IMR-90 (cell line): ENCODE results near the gene PAM16. TPM values are rescaled to one million over a fixed set of nuclear protein-coding genes. Genes with fewer than 3 reads are reported as not detected.

ENCODE experiments used
- ATAC-seq: fragments of 200-7000 bp; cut with Tn5 transposase; 2 replicates; pipeline ENCODE4 v1.9.1; 2020; ENCODE audit warnings: low read depth, mild to moderate bottlenecking, moderate library complexity
- BruUV-seq: library from RNA; stranded (reverse); fragments of 400-500 nt; replicated peaks from 2 replicates; lab custom pipeline; 2021; lab: Mats Ljungman, UMichigan
- CTCF ChIA-PET: fragments of 300-600 bp; formaldehyde crosslinking; extraction: SDS; loops from one replicate; lab custom pipeline; 2021; ENCODE audit warnings: antibody characterized with exemption; lab: Yijun Ruan, JAX
- POLR2A ChIA-PET: fragments of 300-600 bp; sonication (Branson Sonifier 250); formaldehyde crosslinking; loops from one replicate; lab custom pipeline; 2022; ENCODE audit warnings: antibody characterized with exemption; ENCODE audit not compliant: unreplicated experiment; lab: Charles Lee
- DNase-seq: peaks from one replicate; pipeline ENCODE4 v3.0.0; 2013
- H2AFZ ChIP-seq: replicated peaks from 2 replicates; pipeline ENCODE3; 2013; ENCODE audit warnings: low read length, mild to moderate bottlenecking; ENCODE audit not compliant: poor library complexity
- H2AK5ac ChIP-seq: 2 replicates; pipeline ENCODE4 v1.6.1; 2013; ENCODE audit warnings: low read depth, low read length, inconsistent platforms
- H2AK9ac ChIP-seq: replicated peaks from 2 replicates; pipeline ENCODE3; 2013; ENCODE audit warnings: mild to moderate bottlenecking, low read depth, low read length, moderate library complexity; ENCODE audit not compliant: poor library complexity
- H2BK120ac ChIP-seq: 2 replicates; pipeline ENCODE4 v1.6.1; 2013; ENCODE audit warnings: low read depth, low read length, inconsistent platforms
- H2BK15ac ChIP-seq: 3 replicates; pipeline ENCODE4 v1.6.1; 2013; ENCODE audit warnings: low read depth, low read length, inconsistent platforms
- H2BK20ac ChIP-seq: 2 replicates; pipeline ENCODE4 v1.6.1; 2013; ENCODE audit warnings: low read depth, mild to moderate bottlenecking, inconsistent platforms, low read length, moderate library complexity
- H2BK5ac ChIP-seq: 2 replicates; pipeline ENCODE4 v1.6.1; 2013; ENCODE audit warnings: mild to moderate bottlenecking, low read depth, low read length, inconsistent platforms; ENCODE audit not compliant: poor library complexity, severe bottlenecking
- H3K14ac ChIP-seq: replicated peaks from 2 replicates; pipeline ENCODE4 v1.6.1; 2013; ENCODE audit warnings: low read depth, low read length, inconsistent platforms
- H3K18ac ChIP-seq: 2 replicates; pipeline ENCODE4 v1.6.1; 2013; ENCODE audit warnings: low read depth, low read length, control low read depth
- H3K23ac ChIP-seq: 2 replicates; pipeline ENCODE4 v1.6.1; 2013; ENCODE audit warnings: low read depth, low read length, inconsistent platforms
- H3K27ac ChIP-seq: 2 replicates; pipeline ENCODE4 v1.5.1; 2013; ENCODE audit warnings: mild to moderate bottlenecking, control low read depth, low read length; ENCODE audit not compliant: insufficient read depth
- H3K27me3 ChIP-seq: 2 replicates; pipeline ENCODE4 v1.6.1; 2013; ENCODE audit warnings: low read length; ENCODE audit not compliant: control insufficient read depth, insufficient read depth
- H3K36me3 ChIP-seq: 2 replicates; pipeline ENCODE4 v1.6.1; 2013; ENCODE audit warnings: low read length, mixed read lengths; ENCODE audit not compliant: control insufficient read depth, insufficient read depth
- H3K4ac ChIP-seq: 2 replicates; pipeline ENCODE4 v1.6.1; 2013; ENCODE audit warnings: low read depth, low read length, inconsistent platforms
- H3K4me1 ChIP-seq: 2 replicates; pipeline ENCODE4 v1.6.1; 2013; ENCODE audit warnings: low read length, mixed read lengths; ENCODE audit not compliant: control insufficient read depth, insufficient read depth
- H3K4me2 ChIP-seq: 2 replicates; pipeline ENCODE4 v1.6.1; 2013; ENCODE audit warnings: low read depth, mild to moderate bottlenecking, control low read depth, low read length, moderate library complexity
- H3K4me3 ChIP-seq: 2 replicates; pipeline ENCODE4 v1.5.1; 2013; ENCODE audit warnings: low read depth, mild to moderate bottlenecking, control low read depth, low read length, moderate library complexity; ENCODE audit not compliant: insufficient read depth
- H3K56ac ChIP-seq: 2 replicates; pipeline ENCODE4 v1.6.1; 2013; ENCODE audit warnings: low read length, inconsistent platforms; ENCODE audit not compliant: insufficient read depth; ENCODE audit errors: extremely low read depth
- H3K79me1 ChIP-seq, 2 experiments: 2 replicates each; pipeline ENCODE4 v1.6.1; 2013; ENCODE audit warnings: low read length in 2 of 2, inconsistent platforms in 1 of 2, low read depth in 1 of 2
- H3K9ac ChIP-seq: 2 replicates; pipeline ENCODE4 v1.6.1; 2013; ENCODE audit warnings: low read depth, low read length, control low read depth
- H3K9me1 ChIP-seq: 2 replicates; pipeline ENCODE4 v1.6.1; 2013; ENCODE audit warnings: low read length, inconsistent platforms; ENCODE audit not compliant: insufficient read depth
- H3K9me3 ChIP-seq: 2 replicates; pipeline ENCODE4 v1.6.1; 2013; ENCODE audit warnings: low read length; ENCODE audit not compliant: control insufficient read depth, insufficient read depth
- H4K20me1 ChIP-seq: 2 replicates; pipeline ENCODE4 v1.6.1; 2013; ENCODE audit warnings: low read length, inconsistent platforms; ENCODE audit not compliant: insufficient read depth
- H4K5ac ChIP-seq: 2 replicates; pipeline ENCODE4 v1.6.1; 2013; ENCODE audit warnings: mild to moderate bottlenecking, low read depth, low read length, control low read depth
- H4K8ac ChIP-seq, 2 experiments: 2 replicates each; pipeline ENCODE4 v1.6.1; 2013; ENCODE audit warnings: low read depth in 2 of 2, low read length in 2 of 2, control low read depth in 1 of 2, inconsistent platforms in 1 of 2
- H4K91ac ChIP-seq: 2 replicates; pipeline ENCODE4 v1.6.1; 2013; ENCODE audit warnings: low read depth, low read length, inconsistent platforms; ENCODE audit not compliant: insufficient read depth
- BHLHE40 ChIP-seq: fragments of 150-350 bp; IDR thresholded peaks from 2 replicates; pipeline ENCODE4 v1.6.1; 2016; ENCODE audit warnings: mild to moderate bottlenecking, low read depth, low read length
- CEBPB ChIP-seq: IDR thresholded peaks from 2 replicates; pipeline ENCODE4 v1.6.1; 2012; ENCODE audit warnings: low read depth, low read length, improper control_type of control experiment
- CHD1 ChIP-seq: IDR thresholded peaks from 2 replicates; pipeline ENCODE4 v1.6.1; 2012; ENCODE audit warnings: low read depth, low read length, improper control_type of control experiment
- ELK1 ChIP-seq: fragments of 150-350 bp; IDR thresholded peaks from 2 replicates; pipeline ENCODE4 v1.6.1; 2016; ENCODE audit warnings: low read depth, mild to moderate bottlenecking, low read length, moderate library complexity, borderline replicate concordance
- FOS ChIP-seq: fragments of 150-350 bp; IDR thresholded peaks from 2 replicates; pipeline ENCODE4 v1.6.1; 2016; ENCODE audit warnings: low read depth, low read length
- MAFK ChIP-seq: IDR thresholded peaks from 2 replicates; pipeline ENCODE4 v1.6.1; 2012; ENCODE audit warnings: low read depth, low read length, improper control_type of control experiment
- MAZ ChIP-seq: IDR thresholded peaks from 2 replicates; pipeline ENCODE4 v1.6.1; 2012; ENCODE audit warnings: low read depth, mild to moderate bottlenecking, low read length, improper control_type of control experiment, moderate library complexity, borderline replicate concordance
- NFE2L2 ChIP-seq: fragments of 150-350 bp; IDR thresholded peaks from 2 replicates; pipeline ENCODE4 v1.6.1; 2016; ENCODE audit warnings: low read depth, mild to moderate bottlenecking, low read length
- POLR2A ChIP-seq: IDR thresholded peaks from 2 replicates; pipeline ENCODE4 v1.6.1; 2012; ENCODE audit warnings: mild to moderate bottlenecking, low read depth, low read length
- RCOR1 ChIP-seq: IDR thresholded peaks from 2 replicates; pipeline ENCODE4 v1.6.1; 2012; ENCODE audit warnings: mild to moderate bottlenecking, low read length, improper control_type of control experiment; ENCODE audit not compliant: insufficient replicate concordance
- RFX5 ChIP-seq: IDR thresholded peaks from 2 replicates; pipeline ENCODE4 v1.8.0; 2012; ENCODE audit warnings: low read depth, mild to moderate bottlenecking, low read length, moderate library complexity
- SMC3 ChIP-seq: fragments of 150-350 bp; IDR thresholded peaks from 2 replicates; pipeline ENCODE4 v1.6.1; 2016; ENCODE audit warnings: low read depth, mild to moderate bottlenecking, antibody characterized with exemption, low read length, moderate library complexity
- WGBS, 2 experiments: methylation state at CpG; one replicate each; pipeline versions ENCODE4 v1.1.5 to v1.1.7; 2013; ENCODE audit warnings: missing lambda C conversion rate in 2 of 2; ENCODE audit not compliant: insufficient read length in 1 of 2; ENCODE audit errors: extremely low coverage in 2 of 2; 5-methylcytosine and 5-hydroxymethylcytosine counted together
- dilution Hi-C: fragments of 300-500 bp; cut with HindIII; formaldehyde crosslinking; loops from one replicate; pipeline ENCODE4 v1.14.3; 2018; ENCODE audit warnings: low sequenced_read_pairs; ENCODE audit not compliant: unreplicated experiment
- in situ Hi-C: fragments of 300-500 bp; cut with MboI; formaldehyde crosslinking; loops from 3 replicates; pipeline ENCODE4 v1.14.3; 2019; ENCODE audit warnings: low sequenced_read_pairs, inconsistent platforms, mixed read lengths
- intact Hi-C: fragments of 100-400 bp; cut with micrococcal nuclease; formaldehyde crosslinking; loops from 2 replicates; pipeline ENCODE4 v1.10.0; 2022
- polyA plus RNA-seq, 3 experiments: library from polyadenylated mRNA; depleted of rRNA; stranded (reverse); fragments of >200 nt; gene quantifications; 2 replicates each; pipeline ENCODE4 v1.2.3, GENCODE V29; 2012; ENCODE audit warnings: low replicate concordance in 1 of 3
- total RNA-seq: library from RNA; depleted of rRNA; stranded (reverse); fragments of >200 nt; gene quantifications from 2 replicates; pipeline ENCODE4 v1.2.3, GENCODE V29; 2012
- TF ChIP-seq, protein P1 (sequence below): conservative IDR thresholded peaks from 2 replicates; pipeline ENCODE4 v1.5.1; 2012; ENCODE audit warnings: mild to moderate bottlenecking, low read depth, low read length, improper control_type of control experiment

The PAM16 gene
- total and polyA plus RNA-seq, 2 of the 4 experiments (the other 2 are of a cell fraction), result 17.9 to 48.4 TPM

GRCh38 chr16:4365615-4366014 lies 14.5 kb upstream of the PAM16 start:
- H3K14ac ChIP-seq, result no peak overlapping the region
- dilution Hi-C loops, result no loop called here

More at GRCh38 chr16:4365615-4366014, 14.5 kb upstream of the PAM16 start:
- Histone ChIP-seq H3K9me1 (peaks cover 19% of the 10 kb centered on the region), H3K4me1 (peaks cover 19% of the 10 kb centered on the region), H3K4me3 (no peak overlapping the region), H4K91ac (no peak overlapping the region), H3K9me3 (no peaks in the 10 kb centered on the region), H4K5ac (no peak overlapping the region), H2BK120ac (no peak overlapping the region), H3K79me1 (peaks cover 0 to 30% of the 10 kb centered on the region in 2 experiments; a peak in 2 of 4 replicates), H4K20me1 (peaks cover 5% of the 10 kb centered on the region; the same call in 1 of the 2 replicates), H3K9ac (no peak overlapping the region), H2BK15ac (no peak overlapping the region), H2AK5ac (no peak overlapping the region; the same call in 1 of the 2 replicates), H3K27me3 (no peaks in the 10 kb centered on the region), H3K18ac (no peak overlapping the region), H2BK20ac (no peak overlapping the region), H3K4ac (no peak overlapping the region), H2AFZ (no peak overlapping the region), H3K27ac (no peak overlapping the region), H3K23ac (no peak overlapping the region), H3K4me2 (no peak overlapping the region), H3K56ac (no peak overlapping the region), H3K36me3 (peaks cover 4% of the 10 kb centered on the region; the same call in 1 of the 2 replicates), H2BK5ac (no peak overlapping the region), H2AK9ac (no peak overlapping the region), H4K8ac (no peak overlapping the region)
- no TSS peak for BruUV-seq
- CTCF ChIA-PET, result interaction anchor here (0.5 kb wide), 1 partner anchor 36 kb away, joined by 4 read pairs; no protein-coding TSS in a partner anchor
- no peak for DNase-seq
- TF ChIP-seq NFE2L2 (no peak), CEBPB (no peak), FOS (no peak), SMC3 (no peak), MAFK (no peak), RCOR1 (no peak), BHLHE40 (no peak), POLR2A (no peak), RFX5 (no peak), MAZ (no peak), ELK1 (no peak), CHD1 (no peak)
- TF ChIP-seq, protein P1, sequence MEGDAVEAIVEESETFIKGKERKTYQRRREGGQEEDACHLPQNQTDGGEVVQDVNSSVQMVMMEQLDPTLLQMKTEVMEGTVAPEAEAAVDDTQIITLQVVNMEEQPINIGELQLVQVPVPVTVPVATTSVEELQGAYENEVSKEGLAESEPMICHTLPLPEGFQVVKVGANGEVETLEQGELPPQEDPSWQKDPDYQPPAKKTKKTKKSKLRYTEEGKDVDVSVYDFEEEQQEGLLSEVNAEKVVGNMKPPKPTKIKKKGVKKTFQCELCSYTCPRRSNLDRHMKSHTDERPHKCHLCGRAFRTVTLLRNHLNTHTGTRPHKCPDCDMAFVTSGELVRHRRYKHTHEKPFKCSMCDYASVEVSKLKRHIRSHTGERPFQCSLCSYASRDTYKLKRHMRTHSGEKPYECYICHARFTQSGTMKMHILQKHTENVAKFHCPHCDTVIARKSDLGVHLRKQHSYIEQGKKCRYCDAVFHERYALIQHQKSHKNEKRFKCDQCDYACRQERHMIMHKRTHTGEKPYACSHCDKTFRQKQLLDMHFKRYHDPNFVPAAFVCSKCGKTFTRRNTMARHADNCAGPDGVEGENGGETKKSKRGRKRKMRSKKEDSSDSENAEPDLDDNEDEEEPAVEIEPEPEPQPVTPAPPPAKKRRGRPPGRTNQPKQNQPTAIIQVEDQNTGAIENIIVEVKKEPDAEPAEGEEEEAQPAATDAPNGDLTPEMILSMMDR, result no peak
- ATAC-seq, result no peak
- POLR2A ChIA-PET, result no interaction called here
- WGBS, 2 experiments, result 98% methylated on average over 7 of the region's 12 CpGs; no CpG with 5 or more reads in 1 of the 2 experiments
- intact Hi-C loops, result no loop called here
- in situ Hi-C loops, result no loop called here
